DND-41 (cell line): ENCODE results near the gene TENT4B.
"Not testable (repeated sequence)": the region's sequence is repeated elsewhere in the genome, so short reads cannot be mapped to it uniquely, and the experiment has no call there.

Source experiments
- ATAC-seq: fragments of 200-7000 bp; cut with Tn5 transposase; 3 replicates; pipeline ENCODE4 v1.9.1; 2021; ENCODE audit warnings: low read depth; ENCODE audit not compliant: insufficient read depth
- DNase-seq: peaks from one replicate; pipeline ENCODE4 v3.0.0-alpha.2; 2020
- H2AFZ ChIP-seq: 2 replicates; pipeline ENCODE4 v1.6.0; 2012; ENCODE audit warnings: low read depth, low read length
- H3K27ac ChIP-seq: 2 replicates; pipeline ENCODE4 v1.5.1; 2012; ENCODE audit warnings: low read length, inconsistent platforms
- H3K27me3 ChIP-seq: fragments of 200-600 bp; sonication (generic); 2 replicates; pipeline ENCODE4 v1.6.0; 2012; ENCODE audit warnings: low read length, mild to moderate bottlenecking, inconsistent platforms; ENCODE audit not compliant: insufficient read depth, poor library complexity
- H3K36me3 ChIP-seq: 2 replicates; pipeline ENCODE4 v1.5.1; 2012; ENCODE audit warnings: low read length, inconsistent platforms; ENCODE audit not compliant: insufficient read depth
- H3K4me1 ChIP-seq: 2 replicates; pipeline ENCODE4 v1.5.1; 2012; ENCODE audit warnings: mild to moderate bottlenecking, low read length; ENCODE audit not compliant: insufficient read depth
- H3K4me2 ChIP-seq: 2 replicates; pipeline ENCODE4 v1.6.0; 2012; ENCODE audit warnings: mild to moderate bottlenecking, moderate library complexity, low read length, inconsistent platforms; ENCODE audit not compliant: insufficient read depth
- H3K4me3 ChIP-seq, 2 experiments: fragments of 200-600 bp in 1 of 2; shearing (Covaris generic) in 1 of 2; 2 replicates each; pipeline ENCODE4 v1.5.1; 2012 to 2016; ENCODE audit warnings: inconsistent platforms in 2 of 2, low read length in 2 of 2, mild to moderate bottlenecking in 2 of 2, low read depth in 1 of 2, moderate library complexity in 1 of 2
- H3K79me2 ChIP-seq: 2 replicates; pipeline ENCODE4 v1.6.0; 2012; ENCODE audit warnings: low read length, inconsistent platforms; ENCODE audit not compliant: insufficient read depth
- H3K9ac ChIP-seq: 2 replicates; pipeline ENCODE4 v1.6.0; 2012; ENCODE audit warnings: low read depth, mild to moderate bottlenecking, inconsistent platforms, low read length, moderate library complexity
- H3K9me3 ChIP-seq: 2 replicates; pipeline ENCODE4 v1.5.1; 2012; ENCODE audit warnings: low read length, moderate library complexity, mild to moderate bottlenecking, inconsistent platforms; ENCODE audit not compliant: insufficient read depth, severe bottlenecking
- H4K20me1 ChIP-seq: 2 replicates; pipeline ENCODE4 v1.6.0; 2012; ENCODE audit warnings: low read length; ENCODE audit not compliant: insufficient read depth
- CTCF ChIP-seq: IDR thresholded peaks from 2 replicates; pipeline ENCODE4 v1.5.1; 2012; ENCODE audit warnings: borderline replicate concordance, low read length, moderate library complexity, mild to moderate bottlenecking; ENCODE audit not compliant: poor library complexity, severe bottlenecking; ENCODE audit errors: extremely low read depth
- EZH2 ChIP-seq: IDR thresholded peaks from 3 replicates; pipeline ENCODE4 v1.6.1; 2012; ENCODE audit warnings: borderline replicate concordance, low read depth, mild to moderate bottlenecking, moderate library complexity, low read length, inconsistent platforms; ENCODE audit not compliant: severe bottlenecking

Gene TENT4B

GRCh38 chr16:50166511-50167500 is 13.7 kb downstream of the TENT4B start:
- H3K27me3 ChIP-seq: no peaks in the 10 kb centered on the region
- H3K27ac ChIP-seq: no peak overlapping the region
- H2AFZ ChIP-seq: no peak overlapping the region
- peaks cover 75% of the 10 kb centered on the region for H3K79me2 ChIP-seq
- no peak overlapping the region for H3K4me3 ChIP-seq
- peaks cover 15% of the 10 kb centered on the region; the same call in 1 of the 2 replicates for H4K20me1 ChIP-seq
- DNase-seq: no peak
- no peak overlapping the region for H3K4me2 ChIP-seq
- no peak overlapping the region for H3K9ac ChIP-seq
- no peaks in the 10 kb centered on the region for H3K9me3 ChIP-seq
- TF ChIP-seq EZH2 (no peak), CTCF (no peak)
- H3K36me3 ChIP-seq: no peaks in the 10 kb centered on the region
- no peaks in the 10 kb centered on the region for H3K4me1 ChIP-seq
- ATAC-seq: no peak

DNA sequence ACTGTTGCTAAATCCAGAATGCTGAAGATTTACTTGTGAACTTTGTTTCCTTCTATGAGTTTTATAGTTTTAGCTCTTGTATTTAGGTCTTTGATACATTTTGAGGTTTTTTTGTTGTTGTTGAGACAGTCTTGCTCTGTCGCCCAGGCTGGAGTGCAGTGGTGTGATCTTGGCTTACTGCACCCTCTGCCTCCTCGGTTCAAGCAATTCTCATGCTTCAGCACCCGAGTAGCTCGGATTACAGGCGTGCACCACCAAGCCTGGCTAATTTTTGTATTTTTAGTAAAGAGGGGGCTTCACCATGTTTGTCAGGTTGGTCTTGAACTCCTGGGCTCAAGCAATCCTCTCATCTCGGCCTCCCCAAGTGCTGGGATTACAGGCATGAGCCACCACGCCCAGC is 14.4 kb downstream of the TENT4B start:
- DNase-seq: no peak
- no peak overlapping the region for H3K4me3 ChIP-seq
- no peak overlapping the region for H3K4me2 ChIP-seq
- no peaks in the 10 kb centered on the region for H3K9me3 ChIP-seq
- no peaks in the 10 kb centered on the region for H3K27me3 ChIP-seq
- no peak for ATAC-seq
- no peak overlapping the region for H2AFZ ChIP-seq
- peaks cover 73% of the 10 kb centered on the region for H3K79me2 ChIP-seq
- no peak overlapping the region for H3K27ac ChIP-seq
- H3K4me1 ChIP-seq: no peaks in the 10 kb centered on the region
- no peaks in the 10 kb centered on the region for H3K36me3 ChIP-seq
- TF ChIP-seq EZH2 (no peak), CTCF (no peak)
- no peak overlapping the region for H3K9ac ChIP-seq
- H4K20me1 ChIP-seq: peaks cover 21% of the 10 kb centered on the region; the same call in 1 of the 2 replicates

DNA sequence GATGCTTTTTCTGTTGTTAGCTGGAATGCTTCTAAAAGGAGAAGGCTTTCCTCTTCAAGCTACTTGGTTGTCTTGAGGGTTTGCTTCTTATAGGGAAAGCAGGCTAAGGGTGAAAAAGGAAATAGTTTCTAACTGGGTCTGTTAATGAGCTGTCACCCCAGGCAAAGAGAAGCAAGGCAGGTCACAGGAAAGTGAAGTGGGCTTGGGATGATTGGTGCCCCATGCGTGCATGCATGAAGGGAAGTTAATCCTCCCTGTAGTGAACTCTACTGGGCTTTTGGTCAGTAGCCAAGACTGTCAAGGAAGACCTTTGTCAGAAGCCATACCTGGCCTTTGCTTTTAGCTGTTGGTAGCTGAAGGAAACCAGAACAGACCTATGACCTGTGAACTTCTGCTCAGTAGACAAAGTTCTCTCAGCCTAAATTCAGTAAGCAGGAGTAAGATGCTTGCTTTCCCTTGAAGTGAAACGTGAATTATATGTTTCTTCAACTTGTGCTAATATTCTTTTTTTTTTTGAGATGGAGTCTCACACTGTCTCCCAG is 16.5 kb downstream of the TENT4B start:
- Histone ChIP-seq H4K20me1 (peaks cover 25% of the 10 kb centered on the region; the same call in 1 of the 2 replicates), H3K4me2 (no peak overlapping the region), H3K4me3 (no peak overlapping the region), H3K36me3 (no peaks in the 10 kb centered on the region), H3K27me3 (no peaks in the 10 kb centered on the region), H2AFZ (no peak overlapping the region), H3K79me2 (peaks cover 70% of the 10 kb centered on the region), H3K9me3 (no peaks in the 10 kb centered on the region), H3K4me1 (no peaks in the 10 kb centered on the region), H3K9ac (no peak overlapping the region), H3K27ac (no peak overlapping the region)
- DNase-seq: no peak
- TF ChIP-seq EZH2: no peak
- TF ChIP-seq CTCF: no peak
- no peak for ATAC-seq

- H3K27ac ChIP-seq, ATAC-seq: not testable (repeated sequence)
- peaks cover 21% of the 10 kb centered on the region; the same call in 1 of the 2 replicates for H4K20me1 ChIP-seq
These were observed 18.7 kb downstream of the TENT4B start for GRCh38 chr16:50171773-50172172.

More at GRCh38 chr16:50171773-50172172, 18.7 kb downstream of the TENT4B start:
- not testable (repeated sequence) for H2AFZ ChIP-seq, H3K9me3 ChIP-seq, H3K36me3 ChIP-seq, H3K4me2 ChIP-seq, H3K4me3 ChIP-seq, H3K27me3 ChIP-seq, H3K9ac ChIP-seq, H3K4me1 ChIP-seq, DNase-seq
- peaks cover 57% of the 10 kb centered on the region for H3K79me2 ChIP-seq
